Neural cell (in vitro differentiated cells): Measurements from ENCODE around the gene XPR1.

Experiments
- CTCF ChIP-seq: fragments of 450-650 bp; IDR thresholded peaks from 2 replicates; pipeline ENCODE4 v1.5.1; 2014; ENCODE audit warnings: antibody characterized with exemption, mild to moderate bottlenecking, moderate library complexity; ENCODE audit not compliant: poor library complexity, severe bottlenecking
- EP300 ChIP-seq: fragments of 450-650 bp; conservative IDR thresholded peaks from 2 replicates; pipeline ENCODE4 v1.6.1; 2014; ENCODE audit warnings: antibody characterized with exemption, mild to moderate bottlenecking, moderate library complexity; ENCODE audit not compliant: poor library complexity, severe bottlenecking
- EZH2 ChIP-seq: fragments of 200-600, 300-800 bp; shearing (Covaris generic), sonication (generic); IDR thresholded peaks from 2 replicates; pipeline ENCODE4 v1.6.1; 2014; ENCODE audit warnings: antibody characterized with exemption, low read length, borderline replicate concordance, mild to moderate bottlenecking; ENCODE audit not compliant: insufficient read depth, poor library complexity, severe bottlenecking
- POLR2AphosphoS5 ChIP-seq: IDR thresholded peaks from 2 replicates; pipeline ENCODE4 v1.6.1; 2012
- RAD21 ChIP-seq: fragments of 450-650 bp; conservative IDR thresholded peaks from 2 replicates; pipeline ENCODE4 v1.6.1; 2014; ENCODE audit warnings: antibody characterized with exemption, mild to moderate bottlenecking, moderate library complexity
- TAF1 ChIP-seq: IDR thresholded peaks from 2 replicates; pipeline ENCODE4 v1.6.1; 2012; ENCODE audit warnings: low read depth

GRCh38 chr1:180909462-180909976 is 277.7 kb downstream of the XPR1 start:
- TF ChIP-seq RAD21 (no peak), CTCF (no peak), TAF1 (no peak), EZH2 (no peak), POLR2AphosphoS5 (no peak), EP300 (no peak)
